Mucosa of descending colon (tissue), 3 donors: Measurements from ENCODE around the gene WNK2. TPM values are rescaled to one million over a fixed set of nuclear protein-coding genes. Genes with fewer than 3 reads are reported as not detected.
"Not testable (repeated sequence)": the region's sequence is repeated elsewhere in the genome, so short reads cannot be mapped to it uniquely, and the experiment has no call there.

Experiments
- ATAC-seq: fragments of 200-7000 bp; cut with Tn5 transposase; one replicate; pipeline ENCODE4 v1.9.1; 2020; ENCODE audit warnings: mild to moderate bottlenecking, moderate library complexity
- DNase-seq, 3 donors: peaks; one replicate each; pipeline ENCODE4 v3.0.0-alpha.2; 2020
- H3K36me3 ChIP-seq: fragments of 200-600 bp; one replicate; pipeline ENCODE4 v1.8.0; 2021; ENCODE audit warnings: low read depth, mild to moderate bottlenecking
- H3K4me1 ChIP-seq: fragments of 200-600 bp; one replicate; pipeline ENCODE4 v1.8.0; 2021; ENCODE audit warnings: low read depth, mild to moderate bottlenecking
- H3K4me3 ChIP-seq: fragments of 200-600 bp; one replicate; pipeline ENCODE4 v1.8.0; 2021; ENCODE audit warnings: mild to moderate bottlenecking
- H3K9me3 ChIP-seq: fragments of 200-600 bp; one replicate; pipeline ENCODE4 v1.8.0; 2021; ENCODE audit warnings: mild to moderate bottlenecking
- CTCF ChIP-seq: fragments of 200-600 bp; IDR thresholded peaks from one replicate; pipeline ENCODE4 v1.8.0; 2022; ENCODE audit warnings: antibody characterized with exemption, mild to moderate bottlenecking
- intact Hi-C, 2 donors: fragments of 100-400 bp; cut with DNase I in 1 of 2; cut with micrococcal nuclease in 1 of 2; formaldehyde crosslinking; loops; one replicate each; pipeline versions ENCODE4 v1.11.0 to v1.11.1; 2022; cut with DNase I, micrococcal nuclease
- total RNA-seq, 3 donors: library from RNA; stranded (reverse); fragmentation: NEBNext Ultra II Directional in 2 of 3; extraction: Animal tissue kit (Norgen Biotek cat#: 25700) in 2 of 3; gene quantifications; one replicate each; pipeline versions ENCODE4 v1.2.1 to v1.2.4, GENCODE V29; 2021 to 2023
- donor health status: DM: no; HTN: no; CAD: no; lungs with moderate emphysema.
- donor health status: DM: no; HTN: no; CAD: no.
- donor health status: DM: no; HTN: yes; CAD: no.

Gene WNK2
- total RNA-seq, 3 donors from 2014 or later, result 175 to 276 (median 201) TPM

DNA sequence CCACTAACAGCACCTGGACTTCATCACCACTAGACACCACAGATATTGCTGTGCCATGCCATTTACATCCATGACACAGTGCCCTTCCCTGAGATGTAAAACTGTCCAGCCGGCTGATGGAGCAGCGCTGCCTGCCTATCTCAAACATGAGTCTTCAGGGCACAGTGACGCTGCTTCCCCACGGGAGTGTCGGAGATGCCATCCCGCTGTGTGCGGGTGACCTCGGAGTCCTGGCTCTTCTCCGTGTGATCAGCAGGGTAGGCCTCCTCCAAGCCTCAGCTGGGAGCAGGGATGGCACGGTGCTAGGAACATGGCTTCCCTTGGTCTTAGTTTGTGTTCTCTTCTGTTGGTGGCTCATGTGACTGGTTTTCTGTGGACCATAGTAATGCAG is 137.3 kb downstream of the WNK2 start:
- Histone ChIP-seq H3K36me3 (no peaks in the 10 kb centered on the region), H3K4me3 (no peak overlapping the region), H3K4me1 (peaks cover 7% of the 10 kb centered on the region), H3K9me3 (no peaks in the 10 kb centered on the region)
- no peak for TF ChIP-seq CTCF
- DNase-seq, result no peak
- intact Hi-C loops, result no loop called here
- ATAC-seq, result no peak

DNA sequence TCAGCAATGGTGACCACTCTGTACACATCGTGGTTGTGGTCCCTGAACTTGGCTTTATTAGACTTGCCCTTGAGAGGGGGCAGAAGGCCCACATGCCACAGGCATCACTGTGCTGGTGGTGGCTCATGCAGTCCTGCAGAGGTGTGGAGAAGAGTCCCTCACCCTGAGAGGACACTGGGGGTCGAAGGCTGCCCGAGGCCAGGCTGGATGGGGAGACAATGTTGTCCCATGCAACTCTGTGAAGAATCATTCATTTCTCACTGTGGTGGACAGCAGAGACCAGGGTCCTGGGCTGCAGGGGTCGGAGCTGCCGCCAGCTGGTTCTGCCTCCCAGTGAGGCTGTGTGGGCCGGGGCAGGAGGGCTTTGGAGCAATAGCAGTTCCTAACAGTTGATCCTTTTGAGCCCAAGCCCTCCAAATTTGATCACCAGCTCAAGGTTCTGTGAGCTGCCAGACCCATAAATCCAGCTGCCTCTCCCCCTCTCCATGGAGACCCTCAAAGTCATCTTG is 139.6 kb downstream of the WNK2 start:
- H3K4me1 ChIP-seq, H3K36me3 ChIP-seq, H3K4me3 ChIP-seq, ATAC-seq, H3K9me3 ChIP-seq, intact Hi-C loops, DNase-seq: not testable (repeated sequence)

DNA sequence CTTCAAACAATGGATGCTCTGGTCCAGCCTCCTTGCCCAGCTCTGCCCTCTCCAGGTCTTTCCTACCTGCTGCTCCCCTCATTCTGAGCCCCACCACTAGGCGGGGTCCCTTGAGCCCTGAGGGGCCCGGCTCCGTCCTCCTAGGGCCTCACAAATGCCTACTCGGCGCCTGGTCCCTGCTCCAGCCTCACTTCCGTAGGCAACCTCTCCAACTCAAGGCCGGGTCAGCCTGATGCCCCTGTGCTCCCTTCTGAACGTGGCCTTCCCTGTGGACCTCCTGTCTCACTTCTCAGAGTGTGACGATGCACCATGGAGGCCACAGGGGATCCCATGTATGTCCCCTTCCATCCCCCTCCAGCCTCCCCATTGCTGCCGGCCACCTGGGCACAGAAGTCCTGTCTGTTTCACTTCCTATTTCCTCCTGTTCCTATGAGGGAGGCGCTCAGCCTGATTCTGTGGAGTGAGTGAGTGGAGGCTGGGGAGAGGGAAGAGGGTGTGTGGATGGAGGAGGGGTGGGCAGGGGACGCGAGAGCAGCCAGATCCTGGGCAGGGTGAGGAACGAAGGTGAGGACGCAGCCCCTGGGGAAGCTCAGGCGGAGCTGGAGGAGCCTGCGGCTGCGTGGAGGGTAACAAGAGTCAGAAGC is 140.4 kb downstream of the WNK2 start:
- no peak for TF ChIP-seq CTCF
- peaks cover 9% of the 10 kb centered on the region for H3K4me1 ChIP-seq
- intact Hi-C loops, result no loop called here
- H3K4me3 ChIP-seq, result no peak overlapping the region
- peak; percentile 59 for ATAC-seq
- H3K9me3 ChIP-seq, result no peaks in the 10 kb centered on the region
- no peaks in the 10 kb centered on the region for H3K36me3 ChIP-seq
- DNase-seq, result no peak

DNA sequence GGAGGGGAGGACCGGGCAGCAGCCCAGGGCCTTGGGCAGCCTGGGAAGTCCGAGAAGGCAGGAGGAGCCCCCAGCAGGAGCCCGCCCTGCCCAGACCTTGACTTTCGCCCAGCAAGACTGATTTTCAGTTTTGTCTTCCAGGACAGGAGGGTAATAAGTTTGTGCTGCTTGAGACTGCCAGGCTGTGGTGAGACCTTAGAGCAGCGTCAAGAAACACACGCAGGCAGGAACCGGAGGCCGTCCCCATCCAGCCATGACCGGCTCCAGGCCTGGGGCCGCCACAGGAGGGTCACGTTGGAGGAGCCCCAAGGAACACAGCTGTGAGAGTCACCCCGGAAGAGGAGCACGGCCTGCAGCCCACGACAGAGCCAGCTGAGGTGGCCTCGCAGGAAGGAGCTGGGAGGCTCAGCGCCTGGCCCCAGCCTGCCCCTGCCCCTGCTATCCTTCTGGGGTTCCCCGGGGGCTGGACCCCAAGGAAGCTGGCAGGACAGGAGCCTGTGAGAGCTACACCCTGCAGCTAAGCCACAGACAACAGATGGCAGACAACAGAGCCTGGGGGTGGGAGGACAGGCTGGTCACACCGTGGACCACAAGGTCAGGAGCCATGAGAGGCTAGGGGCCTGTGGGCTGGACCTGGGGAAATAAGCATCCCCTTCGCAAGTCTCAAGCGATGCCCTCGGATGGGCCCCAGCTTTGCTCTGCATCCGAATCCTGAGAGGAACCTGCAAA is 141.5 kb downstream of the WNK2 start:
- no peak for TF ChIP-seq CTCF
- no peak for ATAC-seq
- Histone ChIP-seq H3K9me3 (no peaks in the 10 kb centered on the region), H3K4me1 (peaks cover 11% of the 10 kb centered on the region), H3K36me3 (no peaks in the 10 kb centered on the region), H3K4me3 (no peak overlapping the region)
- no peak for DNase-seq
- intact Hi-C loops, result no loop called here

DNA sequence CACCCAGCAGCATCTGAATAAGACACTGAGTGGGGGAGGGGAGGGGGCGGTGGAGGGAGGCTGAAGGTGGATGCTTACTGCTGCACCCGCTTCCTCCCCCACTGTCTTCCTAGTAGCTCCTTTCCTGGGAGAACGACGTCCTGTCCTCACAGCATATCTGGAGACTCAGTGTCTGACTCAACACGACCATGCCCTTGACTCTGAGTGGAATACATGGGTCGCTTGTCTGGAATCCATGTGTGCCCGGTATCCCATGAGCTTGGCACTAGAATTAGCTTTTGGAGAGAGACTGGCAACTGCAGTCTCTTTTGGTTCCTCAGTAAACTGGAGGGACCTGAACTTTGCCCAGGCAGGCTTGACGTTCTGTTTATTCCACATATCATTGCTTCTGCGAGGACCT is 142.1 kb downstream of the WNK2 start:
- TF ChIP-seq CTCF, result no peak
- Histone ChIP-seq H3K4me3 (no peak overlapping the region), H3K9me3 (no peaks in the 10 kb centered on the region), H3K36me3 (no peaks in the 10 kb centered on the region), H3K4me1 (peaks cover 11% of the 10 kb centered on the region)
- peak; percentile 17 for ATAC-seq
- intact Hi-C loops, result no loop called here
- no peak for DNase-seq

- H3K4me1 ChIP-seq, result peaks cover 11% of the 10 kb centered on the region
- no peak for DNase-seq
- no peak overlapping the region for H3K4me3 ChIP-seq
- ATAC-seq, result no peak
- H3K9me3 ChIP-seq, result no peaks in the 10 kb centered on the region
- intact Hi-C loops, result no loop called here
- no peaks in the 10 kb centered on the region for H3K36me3 ChIP-seq
- no peak for TF ChIP-seq CTCF
These were observed 142.7 kb downstream of the WNK2 start for GRCh38 chr9:93326654-93327053.
